Stimulated activated CD4-positive, alpha-beta T cell treated with anti-CD3 and anti-CD28 coated beads, Interleukin-4, amount 100 ng/mL, for 24 hours (primary cell): ENCODE results near the gene CRYAB.

Source experiments
- DNase-seq: peaks from one replicate; pipeline ENCODE4 v3.0.0-alpha.2; 2020

Gene CRYAB

GRCh38 chr11:111911563-111912401 is at the start of gene CRYAB:
TSS of gene CRYAB (minus strand) at chr11:111911770. CDS start at chr11:111911724, 46 bp downstream.
- DNase-seq = no peak

DNA sequence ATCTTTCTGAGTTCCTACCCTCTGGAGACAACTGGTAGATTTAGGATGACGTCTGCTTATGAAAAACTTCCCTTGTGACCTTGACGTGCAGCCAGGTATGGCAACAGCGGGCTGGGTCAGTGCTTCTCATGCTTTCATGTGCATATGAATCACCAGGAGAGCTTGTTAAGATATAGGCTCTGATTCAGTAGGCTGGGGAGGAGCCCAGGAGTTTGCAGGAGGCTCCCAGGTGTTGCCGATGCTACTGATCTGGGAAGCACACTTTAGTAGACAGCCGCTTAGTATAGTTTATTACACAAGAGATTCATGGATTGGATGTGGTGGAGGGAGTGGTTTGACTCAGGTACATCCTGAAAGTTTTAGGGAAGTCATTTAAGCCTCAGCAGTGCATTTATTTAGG is 49.3 kb upstream of the CRYAB start:
- DNase-seq = no peak

- DNase-seq = no peak
Observed at GRCh38 chr11:111957663-111958444, 46.3 kb upstream of the CRYAB start.

DNA sequence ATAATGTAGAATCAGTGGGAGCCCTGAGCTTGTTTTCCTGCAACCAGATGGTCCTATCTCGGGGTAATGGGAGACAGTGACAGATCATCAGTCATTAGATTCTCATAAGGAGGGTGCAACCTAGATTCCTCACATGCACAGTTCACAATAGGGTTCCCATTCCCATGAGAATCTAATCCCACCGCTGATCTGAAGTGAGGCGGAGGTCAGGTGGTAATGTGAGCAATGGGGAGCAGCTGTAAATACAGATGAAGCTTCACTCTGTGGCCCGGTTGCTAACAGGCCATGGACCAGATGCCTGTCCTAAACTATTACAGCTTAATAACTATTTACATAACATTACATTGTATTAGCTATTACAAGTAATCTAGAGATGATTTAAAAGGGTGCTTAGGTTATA is 42.6 kb upstream of the CRYAB start:
- no peak for DNase-seq

GRCh38 chr11:111951565-111951964 is 40.0 kb upstream of the CRYAB start:
- DNase-seq = no peak

DNA sequence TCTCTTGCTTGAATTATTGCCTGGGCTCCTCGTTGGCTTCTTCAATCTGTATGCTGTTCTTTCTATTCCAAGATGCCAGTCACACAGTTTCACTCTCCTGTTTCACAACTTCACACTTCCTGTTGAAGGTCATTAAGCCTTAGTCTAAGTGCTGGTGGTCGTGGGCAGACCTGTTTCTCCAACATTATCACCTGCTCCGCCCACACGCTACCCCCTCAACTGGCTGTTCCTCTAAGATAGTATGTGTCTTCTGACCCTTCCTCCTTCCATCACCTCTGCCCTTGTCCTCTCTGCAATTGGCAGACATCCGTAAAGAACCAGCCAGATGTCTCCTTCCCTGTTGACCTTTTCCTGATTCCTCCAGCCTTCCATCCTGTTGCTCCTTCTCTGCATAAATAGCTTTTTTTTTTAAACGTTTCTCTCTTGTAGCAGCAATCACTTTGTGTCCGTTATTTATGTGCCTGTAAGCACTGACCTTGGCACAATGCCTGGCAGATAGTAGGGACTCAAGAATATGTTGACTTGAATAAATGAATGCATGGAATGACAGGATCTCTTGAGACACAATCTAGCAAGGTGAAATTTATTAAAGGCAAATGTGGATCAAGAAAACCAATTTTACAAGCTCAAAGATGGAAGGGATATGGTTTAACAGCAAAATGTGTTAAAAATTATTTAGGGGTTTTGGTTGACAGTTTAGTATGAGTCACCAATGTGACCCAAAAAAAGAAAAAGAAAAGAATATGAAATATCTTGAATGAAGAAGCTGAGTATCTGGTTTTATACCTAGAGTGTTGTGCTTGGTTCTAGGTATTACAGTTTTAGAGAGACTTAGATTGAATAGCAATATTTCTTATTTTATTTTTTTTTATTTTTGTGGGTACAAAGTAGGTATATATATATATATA is 38.2 kb upstream of the CRYAB start:
- DNase-seq = no peak

GRCh38 chr11:111947143-111947542 is 35.6 kb upstream of the CRYAB start:
- DNase-seq = no peak

DNA sequence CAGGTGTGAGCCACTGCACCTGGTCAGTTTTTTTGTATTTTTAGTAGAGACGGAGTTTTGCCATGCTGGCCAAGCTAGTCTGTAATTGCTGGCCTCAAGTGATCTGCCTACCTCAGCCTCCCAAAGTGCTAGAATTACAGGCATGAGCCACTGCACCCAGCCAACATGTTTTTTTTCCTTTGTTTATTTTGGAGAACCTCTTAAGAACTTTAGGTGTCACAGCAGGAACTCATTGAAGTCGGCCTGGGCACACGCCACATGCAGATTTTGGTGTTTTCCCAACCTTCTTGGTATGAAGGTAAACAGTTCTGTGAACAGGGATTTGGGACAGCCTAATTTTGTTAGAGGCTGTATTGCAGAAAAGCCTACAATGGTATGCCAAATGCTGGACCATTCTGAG is 34.9 kb upstream of the CRYAB start:
- DNase-seq = no peak

- no peak for DNase-seq
Observed at GRCh38 chr11:111945198-111945597, 33.6 kb upstream of the CRYAB start.

- peak; percentile 44 for DNase-seq
Observed at GRCh38 chr11:111944651-111945051, 33.1 kb upstream of the CRYAB start.

DNA sequence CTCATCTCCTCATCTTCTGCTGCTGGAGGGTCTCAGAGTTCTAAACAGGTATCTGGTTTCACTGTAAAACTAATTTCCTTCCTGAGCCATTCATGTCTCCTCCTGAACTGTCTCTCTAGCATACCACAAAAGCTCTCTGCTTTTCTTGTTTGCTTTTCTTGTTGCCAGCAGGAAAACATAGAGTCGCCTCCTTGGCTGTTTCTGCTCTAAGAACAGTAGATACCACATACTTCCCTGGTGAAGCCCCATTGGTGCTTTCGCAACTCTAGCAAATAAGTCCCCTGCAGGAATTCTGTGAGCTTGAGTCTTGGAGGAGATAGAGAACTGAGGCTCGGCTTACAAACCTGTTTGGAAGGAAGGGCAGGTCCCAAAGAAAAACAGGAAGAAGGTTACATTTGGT is 32.6 kb upstream of the CRYAB start:
- DNase-seq = no peak

- DNase-seq = no peak
Observed at GRCh38 chr11:111942829-111943228, 31.3 kb upstream of the CRYAB start.

DNA sequence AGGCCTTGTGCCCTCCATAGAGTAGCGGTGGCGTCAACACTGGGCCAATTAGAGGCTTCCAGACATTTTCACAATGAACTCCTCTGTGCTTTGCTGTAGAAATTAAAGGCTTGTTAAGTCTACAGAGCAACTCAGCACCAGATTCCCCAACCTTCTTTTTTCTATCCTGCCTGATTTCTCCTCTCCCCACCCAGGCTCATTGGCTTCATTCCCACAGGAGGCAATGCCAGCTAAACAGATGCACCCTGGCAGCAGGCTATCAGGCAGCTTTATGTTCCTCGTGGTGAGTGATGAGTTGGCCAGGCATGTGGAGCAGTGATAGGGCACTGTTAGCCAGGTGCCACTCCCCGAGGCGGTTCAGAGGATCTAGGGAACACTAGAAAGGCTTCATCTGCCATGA is 30.4 kb upstream of the CRYAB start:
- no peak for DNase-seq

GRCh38 chr11:111939836-111940604 is 28.4 kb upstream of the CRYAB start:
- DNase-seq = no peak

- DNase-seq = peak; percentile 61
Observed at GRCh38 chr11:111938687-111939160, 27.2 kb upstream of the CRYAB start.

GRCh38 chr11:111937844-111938243 is 26.3 kb upstream of the CRYAB start:
- DNase-seq = no peak

DNA sequence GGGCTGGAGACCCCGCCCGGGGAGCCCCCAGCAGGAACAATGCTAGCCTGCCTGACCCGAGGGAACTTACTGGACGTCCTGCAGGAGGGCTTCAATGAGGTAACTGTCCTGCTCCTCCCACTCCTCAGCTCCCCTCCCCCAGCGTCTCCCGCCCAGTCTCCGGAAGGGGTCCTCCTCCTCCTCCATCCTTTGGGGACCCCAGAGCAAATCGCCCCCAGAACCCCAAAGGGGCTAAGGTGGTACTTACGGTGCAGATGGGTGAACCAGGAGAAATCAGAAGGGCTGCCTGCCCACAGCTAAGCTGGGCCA is 25.8 kb upstream of the CRYAB start:
- no peak for DNase-seq

DNA sequence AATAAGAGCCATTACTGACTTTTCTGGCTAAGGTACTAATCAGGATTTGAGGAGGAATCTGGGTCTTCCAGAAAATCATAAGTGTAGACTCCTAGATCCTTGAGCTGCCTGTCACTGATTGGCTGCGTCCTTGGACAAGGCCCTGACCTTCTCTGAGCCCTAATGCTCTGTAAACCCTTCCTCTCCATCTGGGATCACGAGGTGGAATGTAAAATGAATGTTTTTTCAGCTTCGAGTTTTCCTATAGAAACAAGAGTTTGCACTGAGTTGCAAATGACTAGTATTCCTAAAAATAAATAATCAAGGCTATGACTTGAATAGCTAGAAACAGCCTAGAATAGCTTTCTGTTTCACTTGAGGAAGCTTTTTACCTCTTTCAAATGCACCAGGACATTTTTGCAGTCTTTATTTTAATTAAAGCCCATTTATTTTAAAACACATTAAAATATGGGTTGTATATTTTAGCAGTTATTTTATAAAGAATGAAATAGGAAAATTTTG is 24.5 kb upstream of the CRYAB start:
- no peak for DNase-seq

GRCh38 chr11:111935317-111936039 is 23.9 kb upstream of the CRYAB start:
- no peak for DNase-seq

DNA sequence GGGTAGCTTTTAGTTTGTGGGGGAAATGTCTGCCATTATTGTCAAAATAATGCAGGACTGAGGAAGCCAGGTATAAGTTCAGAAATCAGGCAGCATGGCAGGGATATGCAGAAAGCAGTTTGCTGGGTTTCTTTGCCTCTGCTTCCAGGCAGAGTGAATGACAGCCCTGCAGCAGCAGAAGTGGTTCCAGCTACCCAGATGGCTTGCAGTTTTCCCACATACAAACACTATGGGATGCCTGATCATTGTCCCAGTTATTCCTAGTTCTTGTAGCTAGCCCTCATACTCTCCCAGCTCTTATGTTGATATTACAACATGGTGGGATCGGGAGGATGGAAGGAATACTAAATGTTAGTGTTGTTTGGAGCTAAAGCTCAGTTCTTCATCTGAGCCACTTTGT is 22.7 kb upstream of the CRYAB start:
- DNase-seq = no peak

- no peak for DNase-seq
Observed at GRCh38 chr11:111933872-111934271, 22.3 kb upstream of the CRYAB start.
